ENCODE results near the gene VWA1. TPM values are rescaled to one million over a fixed set of nuclear protein-coding genes. Genes with fewer than 3 reads are reported as not detected.
A peak's percentile ranks its signal among the peaks of the same experiment; 100 is the strongest.
"Not testable (repeated sequence)": the region's sequence is repeated elsewhere in the genome, so short reads cannot be mapped to it uniquely, and the experiment has no call there.

The VWA1 gene
- polyA plus RNA-seq, 2 of the 4 experiments (the other 2 are of a cell fraction) = 4.0 to 5.3 TPM

GRCh38 chr1:1470626-1471388 lies 35.3 kb downstream of the VWA1 start (continued):
- TF ChIP-seq E2F6 (IDR thresholded peaks at IDR 0.05; ENCODE audit: borderline replicate concordance, low read depth) (no peak), CTCF (IDR thresholded peaks at IDR 0.05) (no peak)

- Histone ChIP-seq H3K4me2 (no peak within 1 kb of the TSS), H3K9me3 (no peaks in the 10 kb centered on the region), H3K4me3 (no peak within 1 kb of the TSS), H3K4me1 (no peaks in the 10 kb centered on the region), H3K27ac (no peak within 1 kb of the TSS)
- no CpG with 5 or more reads among the region's 87 CpGs for WGBS (ENCODE audit: missing lambda C conversion rate)
- DNase-seq (ENCODE audit: low read depth in 1 of 2, low spot score in 1 of 2) (no peak), ATAC-seq (peak in 1 of 2 experiments; percentile 64; a peak in 1 of 6 replicates), FAIRE-seq (no peak)
- ChIA-PET POLR2A (no interaction called here), CTCF (no interaction called here)
- TF ChIP-seq POLR2A (IDR thresholded peaks at IDR 0.05; ENCODE audit: low read length) (no peak), FOSL2 (IDR thresholded peaks at IDR 0.05) (no peak), FOSL2 (CRISPR knock-in tag; IDR thresholded peaks at IDR 0.05) (no peak), HOXB13 (CRISPR knock-in tag; IDR thresholded peaks at IDR 0.05; ENCODE audit: low read depth) (no peak), TFCP2L1 (CRISPR knock-in tag; IDR thresholded peaks at IDR 0.05) (no peak), CTCF (IDR thresholded peaks at IDR 0.05) (no peak)
Observed at GRCh38 chr1:1471389-1472052, 36.0 kb downstream of the VWA1 start, which contains the start of gene ATAD3B. TSS of gene ATAD3B (plus strand) at chr1:1471765. CDS start at chr1:1471885, 120 bp downstream.

- H3K4me3 ChIP-seq; POLR2A ChIA-PET; H3K4me2 ChIP-seq; FAIRE-seq; H3K4me1 ChIP-seq; H3K9me3 ChIP-seq; DNase-seq (ENCODE audit: low read depth in 1 of 2, low spot score in 1 of 2); CTCF ChIA-PET; H3K27ac ChIP-seq: not testable (repeated sequence)
- WGBS (ENCODE audit: missing lambda C conversion rate) = no CpG with 5 or more reads among the region's 65 CpGs
- ATAC-seq = peak in 1 of 2 experiments; percentile 50; a peak in 2 of 6 replicates
Observed at GRCh38 chr1:1472053-1472876, 36.8 kb downstream of the VWA1 start.

GRCh38 chr1:1476011-1476410 lies 40.5 kb downstream of the VWA1 start:
- CTCF ChIA-PET; DNase-seq (ENCODE audit: low read depth in 1 of 2, low spot score in 1 of 2); FAIRE-seq; H3K9me3 ChIP-seq; H3K4me2 ChIP-seq; H3K4me3 ChIP-seq; ATAC-seq; H3K4me1 ChIP-seq; H3K27ac ChIP-seq; POLR2A ChIA-PET: not testable (repeated sequence)
- WGBS (ENCODE audit: missing lambda C conversion rate) = no CpG with 5 or more reads among the region's 17 CpGs

- no CpG with 5 or more reads among the region's 22 CpGs for WGBS (ENCODE audit: missing lambda C conversion rate)
- DNase-seq (ENCODE audit: low read depth in 1 of 2, low spot score in 1 of 2) (no peak), FAIRE-seq (no peak), ATAC-seq (no peak)
- H3K9me3 ChIP-seq = no peaks in the 10 kb centered on the region
- no peak overlapping the region for H3K27ac ChIP-seq
- no peak overlapping the region for H3K4me2 ChIP-seq
- no peak for TF ChIP-seq TFCP2L1 (CRISPR knock-in tag; IDR thresholded peaks at IDR 0.05)
- no peak for TF ChIP-seq NFE2L2 (conservative IDR thresholded peaks at IDR 0.05; ENCODE audit: low read length)
- TF ChIP-seq FOXS1 (CRISPR knock-in tag; IDR thresholded peaks at IDR 0.05) = no peak
- TF ChIP-seq CBX2 (IDR thresholded peaks at IDR 0.05; ENCODE audit: borderline replicate concordance, low read depth) = no peak
- TF ChIP-seq HDAC2 (IDR thresholded peaks at IDR 0.05) = no peak
- no peak for TF ChIP-seq RCOR1 (IDR thresholded peaks at IDR 0.05; ENCODE audit: low read depth, low read length)
- TF ChIP-seq ZFP36 (IDR thresholded peaks at IDR 0.05; ENCODE audit: borderline replicate concordance, partially characterized antibody) = no peak
- no peak for TF ChIP-seq SMC3 (IDR thresholded peaks at IDR 0.05)
- TF ChIP-seq ZC3H11A (IDR thresholded peaks at IDR 0.05) = no peak
- no peak for TF ChIP-seq NR3C1 (IDR thresholded peaks at IDR 0.05)
- no peak for TF ChIP-seq EHF (CRISPR knock-in tag; IDR thresholded peaks at IDR 0.05)
- no peak for TF ChIP-seq BCL3 (IDR thresholded peaks at IDR 0.05)
- TF ChIP-seq EP300 (IDR thresholded peaks at IDR 0.05) = no peak
- TF ChIP-seq RAD21 (conservative IDR thresholded peaks at IDR 0.05 in 1 of 2, IDR thresholded peaks at IDR 0.05 in 1 of 2) = no peak
- no peak for TF ChIP-seq MAFK (IDR thresholded peaks at IDR 0.05; ENCODE audit: partially characterized antibody)
- H3K4me3 ChIP-seq = no peak overlapping the region
- H3K4me1 ChIP-seq = no peaks in the 10 kb centered on the region
- ChIA-PET POLR2A (no interaction called here), CTCF (no interaction called here)
Observed at GRCh38 chr1:1477206-1477605, 41.7 kb downstream of the VWA1 start.
